Fibroblast of peridontal ligament (primary cell): ENCODE results near the gene FUT4.
"Not testable (repeated sequence)": the region's sequence is repeated elsewhere in the genome, so short reads cannot be mapped to it uniquely, and the experiment has no call there.

Experiments used
- DNase-seq: peaks from one replicate; pipeline ENCODE4 v3.0.0-alpha.2; 2010; ENCODE audit errors: extremely low read depth

FUT4 gene

DNA sequence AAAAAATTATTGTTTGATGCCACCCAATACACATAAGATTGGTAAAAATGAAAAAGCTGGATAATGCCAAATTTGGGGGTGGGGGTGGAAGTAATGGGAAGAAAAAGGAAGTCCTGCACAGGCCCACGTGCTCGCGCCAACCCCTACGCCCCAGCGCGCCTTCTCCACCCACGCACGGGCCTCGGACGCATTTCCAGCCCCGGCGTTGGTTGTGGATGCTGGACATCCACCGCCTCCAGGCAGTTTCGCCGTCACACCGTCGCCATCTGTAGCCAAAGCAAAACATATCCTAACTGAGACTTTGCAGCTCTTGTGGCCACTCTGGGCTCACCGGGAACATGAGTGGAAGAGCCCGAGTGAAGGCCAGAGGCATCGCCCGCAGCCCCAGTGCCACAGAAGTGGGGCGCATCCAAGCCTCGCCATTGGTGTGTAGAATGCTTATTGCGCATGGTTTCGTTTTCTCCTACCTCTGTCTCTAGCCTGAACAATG lies 23.5 kb downstream of the FUT4 start, which contains the start of gene PIWIL4:
PIWIL4 (plus strand) TSS at position 188 of the 490 bp plus-strand sequence; CDS start at position 339, 151 bp downstream.
- DNase-seq, result no peak

DNA sequence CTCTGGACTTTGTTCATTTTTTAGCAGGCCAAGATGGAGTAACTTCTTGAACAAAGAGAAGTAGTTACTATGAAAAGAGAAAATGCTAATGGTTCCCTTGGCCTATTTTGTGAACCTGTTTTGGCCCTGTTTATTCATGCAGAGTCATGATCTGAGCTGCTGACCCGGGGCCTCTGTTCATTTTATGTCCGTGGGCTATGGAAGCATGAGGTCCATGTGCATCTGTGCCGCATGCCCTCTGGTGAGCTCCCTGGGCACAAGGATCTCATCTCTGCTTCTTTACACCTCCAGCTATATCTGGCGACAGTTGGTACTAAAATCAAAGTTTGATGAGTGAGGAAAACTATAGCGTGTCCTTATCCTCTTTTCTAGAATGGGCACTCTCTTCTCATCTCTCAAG lies 24.5 kb downstream of the FUT4 start:
- DNase-seq, result no peak

- DNase-seq, result no peak
These were observed 25.0 kb downstream of the FUT4 start for GRCh38 chr11:94568717-94569116.

- not testable (repeated sequence) for DNase-seq
These were observed 29.3 kb downstream of the FUT4 start for GRCh38 chr11:94572975-94573374.

- DNase-seq, result peak; percentile 84
These were observed 30.7 kb downstream of the FUT4 start for GRCh38 chr11:94574193-94574961.

- no peak for DNase-seq
These were observed 32.6 kb downstream of the FUT4 start for GRCh38 chr11:94576306-94576705.

DNA sequence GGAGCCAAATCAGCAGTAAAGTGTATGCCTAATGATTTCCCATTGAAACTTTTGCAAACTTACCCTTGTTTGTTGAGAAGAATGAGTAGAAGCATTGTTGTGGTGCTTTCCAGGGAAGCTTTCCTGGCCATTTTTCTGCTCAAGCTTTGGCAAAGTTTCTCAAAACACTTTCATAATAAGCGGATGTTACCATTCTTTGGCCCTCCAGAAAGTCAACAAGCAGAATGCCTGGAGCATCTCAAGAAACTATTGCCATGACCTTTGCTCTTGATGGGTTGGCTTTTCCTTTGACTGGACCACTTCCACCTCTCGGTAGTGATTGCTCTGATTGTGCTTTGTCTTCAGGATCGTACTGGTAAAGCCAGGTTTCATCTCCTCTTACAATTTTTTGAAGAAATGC lies 34.1 kb downstream of the FUT4 start:
- DNase-seq, result no peak

GRCh38 chr11:94581926-94582325 lies 38.2 kb downstream of the FUT4 start:
- no peak for DNase-seq

- no peak for DNase-seq
These were observed 39.6 kb downstream of the FUT4 start for GRCh38 chr11:94583213-94583865.

GRCh38 chr11:94583866-94584500 lies 40.3 kb downstream of the FUT4 start:
- DNase-seq, result peak; percentile 9

- DNase-seq, result no peak
These were observed 41.3 kb downstream of the FUT4 start for GRCh38 chr11:94584978-94585377.

DNA sequence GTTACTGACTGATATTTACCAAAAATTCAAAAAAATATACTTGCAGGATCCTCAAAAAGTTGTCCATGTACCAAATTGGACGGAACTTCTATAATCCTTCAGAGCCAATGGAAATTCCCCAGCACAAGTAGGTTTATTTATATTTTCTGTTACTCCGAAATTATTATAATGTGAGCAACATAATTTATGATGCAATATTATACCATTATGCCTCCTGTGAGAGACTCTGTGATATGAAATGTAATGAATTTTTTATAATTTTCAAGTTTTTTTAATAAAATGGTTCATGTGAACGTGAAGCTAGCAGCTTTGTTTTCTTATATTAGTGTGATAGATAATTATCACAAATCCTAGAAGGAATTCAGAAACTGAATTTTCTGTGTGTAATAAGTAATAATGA lies 41.7 kb downstream of the FUT4 start:
- no peak for DNase-seq

GRCh38 chr11:94586546-94586945 lies 42.8 kb downstream of the FUT4 start:
- DNase-seq, result no peak

DNA sequence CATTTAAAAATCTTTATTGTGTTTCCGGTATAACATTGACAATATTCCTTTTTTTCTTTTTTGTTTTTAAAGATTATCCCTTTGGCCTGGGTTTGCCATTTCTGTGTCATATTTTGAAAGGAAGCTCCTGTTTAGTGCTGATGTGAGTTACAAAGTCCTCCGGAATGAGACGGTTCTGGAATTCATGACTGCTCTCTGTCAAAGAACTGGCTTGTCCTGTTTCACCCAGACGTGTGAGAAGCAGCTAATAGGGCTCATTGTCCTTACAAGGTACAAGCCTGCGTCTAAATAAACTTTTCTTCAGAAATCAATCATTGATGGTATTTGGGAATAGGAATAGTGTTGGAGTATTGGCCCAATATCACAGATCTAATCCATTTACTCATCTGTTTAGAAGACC lies 43.3 kb downstream of the FUT4 start:
- no peak for DNase-seq

DNA sequence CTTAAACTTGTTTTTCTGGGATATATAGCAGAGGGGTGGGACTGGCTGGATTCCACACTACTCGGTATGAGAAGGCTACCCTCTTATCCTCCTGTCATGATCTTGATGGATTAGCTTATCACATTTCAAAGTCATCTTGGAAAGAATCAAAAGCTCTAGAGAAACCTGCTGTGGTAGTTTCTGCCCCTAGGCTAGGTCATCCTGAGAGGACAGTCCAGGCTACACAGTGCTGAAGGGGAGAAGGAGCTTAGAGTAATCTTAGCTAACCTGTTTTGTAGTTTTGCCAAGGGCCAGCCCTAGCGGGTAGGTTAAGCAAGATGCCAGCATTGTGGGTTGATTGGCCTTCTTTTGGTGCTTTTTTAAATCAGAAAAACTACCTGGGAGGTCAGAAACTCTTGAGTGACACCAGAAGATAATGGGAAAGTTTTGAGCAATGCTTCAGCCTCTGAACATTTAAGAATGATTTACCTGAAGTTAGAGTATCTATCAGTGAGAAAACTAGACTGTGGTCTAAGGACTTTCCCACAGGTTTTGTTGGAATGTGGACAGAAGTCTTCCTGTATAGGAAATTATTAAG lies 44.7 kb downstream of the FUT4 start:
- DNase-seq, result no peak

- no peak for DNase-seq
These were observed 46.8 kb downstream of the FUT4 start for GRCh38 chr11:94590352-94591041.

DNA sequence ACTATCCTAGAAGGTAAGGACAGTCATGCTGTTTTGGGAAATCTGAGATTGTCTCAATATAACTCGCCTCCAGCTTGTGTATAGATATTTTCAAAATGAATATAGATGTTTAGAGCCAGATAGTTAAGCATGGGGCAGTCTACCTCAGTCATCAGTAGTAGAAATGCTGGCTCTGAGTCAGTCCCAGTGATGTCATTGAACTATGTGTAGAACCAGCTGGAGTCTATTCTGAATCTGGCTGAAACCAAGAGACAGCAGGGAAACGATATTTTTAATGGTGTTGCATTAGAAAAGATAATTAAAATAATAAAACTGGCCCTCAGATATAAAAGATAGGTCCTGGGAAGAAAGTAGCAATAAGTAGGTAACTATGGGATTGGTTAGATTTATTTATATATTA lies 49.3 kb downstream of the FUT4 start:
- DNase-seq, result peak; percentile 31

DNA sequence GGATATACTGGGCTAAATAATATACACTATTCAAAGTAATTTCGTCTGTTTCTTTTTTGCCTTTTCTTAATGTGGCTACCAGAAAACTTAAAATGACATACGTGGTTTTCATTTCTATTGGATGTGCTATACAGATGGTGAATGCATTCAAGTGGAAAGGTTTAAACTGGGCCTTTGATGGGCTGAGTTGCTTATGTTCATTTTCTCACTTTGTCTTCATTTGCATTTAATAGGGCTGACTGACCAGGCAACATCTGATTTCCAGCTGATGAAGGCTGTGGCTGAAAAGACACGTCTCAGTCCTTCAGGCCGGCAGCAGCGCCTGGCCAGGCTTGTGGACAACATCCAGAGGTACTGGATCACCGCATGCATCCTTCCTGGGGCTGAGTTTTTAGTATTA lies 51.4 kb downstream of the FUT4 start:
- DNase-seq, result no peak

DNA sequence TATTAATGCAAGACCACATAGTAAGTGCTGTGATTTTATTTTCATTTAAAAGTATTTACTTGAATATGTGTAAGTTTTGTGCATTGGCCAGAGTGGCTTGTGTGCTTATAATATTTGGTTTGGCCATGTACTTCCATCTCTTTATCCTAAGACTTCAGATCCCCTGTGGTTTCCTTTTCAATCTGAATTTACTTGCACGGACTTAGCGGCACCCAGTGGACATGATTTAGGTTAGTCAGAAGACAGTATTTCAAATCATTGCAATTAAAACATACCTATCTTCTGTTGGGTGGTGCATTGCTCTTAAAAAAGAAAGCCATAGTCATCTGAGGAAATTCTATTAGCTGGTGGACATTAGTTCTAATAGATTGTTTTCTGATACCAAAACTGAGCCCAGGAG lies 54.2 kb downstream of the FUT4 start:
- DNase-seq, result peak; percentile 30
